ENCODE measurements around the gene COASY. TPM values are rescaled to one million over a fixed set of nuclear protein-coding genes. Genes with fewer than 3 reads are reported as not detected.

Gene COASY
- polyA plus RNA-seq, 4 donors: 31.8 to 67.0 (median 48.0) TPM

- DNase-seq (ENCODE audit: low read depth in 4 of 4, low spot score in 3 of 4): no peak
Measured at GRCh38 chr17:42571435-42572225, 9.7 kb downstream of the COASY start.

GRCh38 chr17:42573095-42573494, 11.1 kb downstream of the COASY start:
- DNase-seq (ENCODE audit: low read depth in 4 of 4, low spot score in 3 of 4): no peak

- no peak for DNase-seq (ENCODE audit: low read depth in 4 of 4, low spot score in 3 of 4)
Measured at GRCh38 chr17:42574463-42574862, 12.5 kb downstream of the COASY start.

- no peak for DNase-seq (ENCODE audit: low read depth in 4 of 4, low spot score in 3 of 4)
Measured at GRCh38 chr17:42577140-42577531, 15.2 kb downstream of the COASY start.

- DNase-seq (ENCODE audit: low read depth in 4 of 4, low spot score in 3 of 4): peak; percentile 76 to 90 (median 79)
Measured at GRCh38 chr17:42577532-42578281, 15.8 kb downstream of the COASY start, which contains the start of gene PSMC3IP. TSS of gene PSMC3IP (minus strand) at chr17:42577729. CDS start at chr17:42577686, 43 bp downstream.

- DNase-seq (ENCODE audit: low read depth in 4 of 4, low spot score in 3 of 4): peak in 2 of 4 donors; percentile 68 to 73
Measured at GRCh38 chr17:42578282-42578869, 16.4 kb downstream of the COASY start.

GRCh38 chr17:42579794-42580551, 18.0 kb downstream of the COASY start:
- DNase-seq (ENCODE audit: low read depth in 4 of 4, low spot score in 3 of 4): no peak

- DNase-seq (ENCODE audit: low read depth in 4 of 4, low spot score in 3 of 4): no peak
Measured at GRCh38 chr17:42581744-42582270, 19.9 kb downstream of the COASY start.

- no peak for DNase-seq (ENCODE audit: low read depth in 4 of 4, low spot score in 3 of 4)
Measured at GRCh38 chr17:42584880-42585279, 22.9 kb downstream of the COASY start.

GRCh38 chr17:42585353-42585752, 23.4 kb downstream of the COASY start:
- DNase-seq (ENCODE audit: low read depth in 4 of 4, low spot score in 3 of 4): no peak

- no peak for DNase-seq (ENCODE audit: low read depth in 4 of 4, low spot score in 3 of 4)
Measured at GRCh38 chr17:42586514-42587230, 24.7 kb downstream of the COASY start.

GRCh38 chr17:42590886-42591285, 28.9 kb downstream of the COASY start:
- DNase-seq (ENCODE audit: low read depth in 4 of 4, low spot score in 3 of 4): no peak

- no peak for DNase-seq (ENCODE audit: low read depth in 4 of 4, low spot score in 3 of 4)
Measured at GRCh38 chr17:42591411-42591810, 29.5 kb downstream of the COASY start.

- no peak for DNase-seq (ENCODE audit: low read depth in 4 of 4, low spot score in 3 of 4)
Measured at GRCh38 chr17:42596386-42596785, 34.4 kb downstream of the COASY start.

- no peak for DNase-seq (ENCODE audit: low read depth in 4 of 4, low spot score in 3 of 4)
Measured at GRCh38 chr17:42598905-42599304, 37.0 kb downstream of the COASY start.

- no peak for DNase-seq (ENCODE audit: low read depth in 4 of 4, low spot score in 3 of 4)
Measured at GRCh38 chr17:42603318-42603717, 41.4 kb downstream of the COASY start.

- no peak for DNase-seq (ENCODE audit: low read depth in 4 of 4, low spot score in 3 of 4)
Measured at GRCh38 chr17:42607769-42608168, 45.8 kb downstream of the COASY start.

GRCh38 chr17:42608305-42609181, 46.6 kb downstream of the COASY start:
- no peak for DNase-seq (ENCODE audit: low read depth in 4 of 4, low spot score in 3 of 4)
